HepG2 (cell line): ENCODE measurements around the gene NDUFA5. TPM values are rescaled to one million over a fixed set of nuclear protein-coding genes. Genes with fewer than 3 reads are reported as not detected.

Experiments used
- ATF3 ChIP-seq: sonication (generic); formaldehyde crosslinking; IDR thresholded peaks from 2 replicates; pipeline ENCODE4 v1.4.0; 2020; ENCODE audit warnings: missing genetic modification reagents
- ATF6 ChIP-seq: sonication (generic); formaldehyde crosslinking; conservative IDR thresholded peaks from 2 replicates; pipeline ENCODE4 v1.4.0; 2020; ENCODE audit warnings: missing genetic modification reagents
- FOSL2 ChIP-seq: sonication (generic); formaldehyde crosslinking; IDR thresholded peaks from 2 replicates; pipeline ENCODE4 v1.4.0; 2020; ENCODE audit warnings: missing genetic modification reagents
- GATAD2A ChIP-seq: IDR thresholded peaks from 2 replicates; pipeline ENCODE4 v1.6.1; 2016
- HDAC1 ChIP-seq: sonication (generic); formaldehyde crosslinking; IDR thresholded peaks from 2 replicates; pipeline ENCODE4 v1.5.1; 2020; ENCODE audit warnings: mild to moderate bottlenecking, missing genetic modification reagents
- KMT2B ChIP-seq: IDR thresholded peaks from 2 replicates; pipeline ENCODE4 v1.6.1; 2016; ENCODE audit warnings: missing genetic modification reagents, missing compliant biosample characterization
- MXD3 ChIP-seq: IDR thresholded peaks from 2 replicates; pipeline ENCODE4 v1.6.1; 2016; ENCODE audit warnings: mild to moderate bottlenecking, missing biosample characterization, missing genetic modification reagents
- PRMT3 ChIP-seq: sonication (generic); formaldehyde crosslinking; IDR thresholded peaks from 2 replicates; pipeline ENCODE4 v1.8.1; 2022; ENCODE audit warnings: low read depth, mild to moderate bottlenecking, moderate library complexity, missing genetic modification reagents, borderline replicate concordance
- SETDB1 ChIP-seq: sonication (generic); formaldehyde crosslinking; IDR thresholded peaks from 2 replicates; pipeline ENCODE4 v1.5.1; 2020; ENCODE audit warnings: missing genetic modification reagents, mild to moderate bottlenecking, borderline replicate concordance
- SP2 ChIP-seq: sonication (generic); formaldehyde crosslinking; IDR thresholded peaks from 2 replicates; pipeline ENCODE4 v1.5.1; 2020; ENCODE audit warnings: mild to moderate bottlenecking, missing genetic modification reagents
- TOPORS ChIP-seq: sonication (generic); formaldehyde crosslinking; IDR thresholded peaks from 2 replicates; pipeline ENCODE4 v1.8.0; 2023; ENCODE audit warnings: mild to moderate bottlenecking, missing genetic modification reagents
- ZBTB39 ChIP-seq: sonication (generic); formaldehyde crosslinking; IDR thresholded peaks from 2 replicates; pipeline ENCODE4 v1.5.0; 2020; ENCODE audit warnings: missing genetic modification reagents
- ZNF10 ChIP-seq: sonication (generic); formaldehyde crosslinking; IDR thresholded peaks from 2 replicates; pipeline ENCODE4 v1.4.0; 2020; ENCODE audit warnings: mild to moderate bottlenecking, low read depth, missing genetic modification reagents, borderline replicate concordance
- ZNF121 ChIP-seq: sonication (generic); formaldehyde crosslinking; IDR thresholded peaks from 2 replicates; pipeline ENCODE4 v1.5.0; 2020; ENCODE audit warnings: mild to moderate bottlenecking, missing genetic modification reagents
- ZNF142 ChIP-seq: sonication (generic); formaldehyde crosslinking; IDR thresholded peaks from 2 replicates; pipeline ENCODE4 v1.4.0; 2020; ENCODE audit warnings: missing genetic modification reagents
- ZNF326 ChIP-seq: sonication (generic); formaldehyde crosslinking; IDR thresholded peaks from 2 replicates; pipeline ENCODE4 v1.4.0; 2020; ENCODE audit warnings: missing genetic modification reagents, borderline replicate concordance
- ZNF616 ChIP-seq: sonication (generic); formaldehyde crosslinking; IDR thresholded peaks from 2 replicates; pipeline ENCODE4 v1.5.0; 2020; ENCODE audit warnings: low read depth, mild to moderate bottlenecking, missing genetic modification reagents
- ZNF674 ChIP-seq: sonication (generic); formaldehyde crosslinking; IDR thresholded peaks from 2 replicates; pipeline ENCODE4 v1.5.0; 2020; ENCODE audit warnings: low read depth, mild to moderate bottlenecking, missing genetic modification reagents
- ZNF749 ChIP-seq: sonication (generic); formaldehyde crosslinking; IDR thresholded peaks from 2 replicates; pipeline ENCODE4 v1.8.0; 2022; ENCODE audit warnings: mild to moderate bottlenecking, missing genetic modification reagents, moderate library complexity, borderline replicate concordance
- polyA plus RNA-seq, 8 experiments: library from polyadenylated mRNA; depleted of rRNA in 3 of 8; stranded (reverse) in 7 of 8; unstranded in 1 of 8; fragments of >200 nt; fragmentation: Illumina TruSeq in 4 of 8; extraction: Trizol in 4 of 8; gene quantifications; 2 replicates each; pipeline versions ENCODE4 v1.2.1 to v1.2.3, GENCODE V29; 2011 to 2016; ENCODE audit warnings: low read depth in 4 of 8, missing spikeins in 1 of 8, mixed read lengths in 1 of 8; ENCODE audit not compliant: insufficient read depth in 1 of 8
- total RNA-seq, 5 experiments: library from RNA; depleted of rRNA; stranded (reverse); fragments of >200 nt; fragmentation: Illumina TruSeq; extraction: Trizol; gene quantifications; 2 replicates each; pipeline ENCODE4 v1.2.3, GENCODE V29; 2016; ENCODE audit warnings: low read depth in 1 of 5

NDUFA5 gene
- total and polyA plus RNA-seq, 2 of the 13 experiments (the other 11 are each of a cell fraction or from before 2014, with no cell fraction given): 16.9 to 55.9 TPM

- TF ChIP-seq ZNF616 (CRISPR knock-in tag) (0 out of 2 replicates have a peak, but pooled peaks have one; percentile 27), ATF3 (CRISPR knock-in tag) (no peak), FOSL2 (peak; percentile 79), TOPORS (peak; percentile 85), PRMT3 (CRISPR knock-in tag) (no peak), KMT2B (CRISPR knock-in tag) (peak; percentile 98), SETDB1 (no peak), SP2 (CRISPR knock-in tag) (no peak), GATAD2A (CRISPR knock-in tag) (peak; percentile 43), ZNF121 (CRISPR knock-in tag) (no peak), ZNF142 (no peak), ATF6 (no peak), ZNF10 (CRISPR knock-in tag) (no peak), ZBTB39 (CRISPR knock-in tag) (no peak), ZNF749 (CRISPR knock-in tag) (no peak), ZNF326 (CRISPR knock-in tag) (no peak), ZNF674 (CRISPR knock-in tag) (no peak), HDAC1 (CRISPR knock-in tag) (peak; percentile 58), MXD3 (CRISPR knock-in tag) (no peak)
These were observed at the start of gene NDUFA5 (continued) for GRCh38 chr7:123557398-123558288.
